Measurements from ENCODE around the gene STXBP1. TPM values are rescaled to one million over a fixed set of nuclear protein-coding genes. Genes with fewer than 3 reads are reported as not detected.
A peak's percentile ranks its signal among the peaks of the same experiment; 100 is the strongest.

The STXBP1 gene
- total and polyA plus RNA-seq, 9 of the 15 experiments (the other 6 are each of a cell fraction or from before 2014, with no cell fraction given), result 4.6 to 35.1 (median 9.7) TPM

DNA sequence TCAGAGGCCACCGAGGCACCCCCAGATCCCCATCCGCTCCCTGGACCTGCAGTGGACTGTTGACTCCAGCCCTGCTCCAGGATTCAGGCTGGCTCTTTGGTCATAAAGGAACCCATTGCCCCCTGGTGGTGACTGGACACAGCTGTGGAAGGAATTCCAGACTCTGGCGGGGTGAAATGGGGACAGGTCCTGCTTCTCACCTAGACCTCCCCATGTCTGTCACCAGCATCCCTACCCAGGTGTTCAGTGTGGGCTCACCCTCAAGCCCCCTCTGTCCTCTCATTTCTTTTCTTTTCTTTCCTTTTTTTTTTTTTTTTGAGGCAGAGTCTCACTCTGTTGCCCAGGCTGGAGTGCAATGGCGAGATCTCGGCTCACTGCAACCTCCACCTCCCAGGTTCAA is 25.5 kb upstream of the STXBP1 start (continued):
- TF ChIP-seq, protein P1, sequence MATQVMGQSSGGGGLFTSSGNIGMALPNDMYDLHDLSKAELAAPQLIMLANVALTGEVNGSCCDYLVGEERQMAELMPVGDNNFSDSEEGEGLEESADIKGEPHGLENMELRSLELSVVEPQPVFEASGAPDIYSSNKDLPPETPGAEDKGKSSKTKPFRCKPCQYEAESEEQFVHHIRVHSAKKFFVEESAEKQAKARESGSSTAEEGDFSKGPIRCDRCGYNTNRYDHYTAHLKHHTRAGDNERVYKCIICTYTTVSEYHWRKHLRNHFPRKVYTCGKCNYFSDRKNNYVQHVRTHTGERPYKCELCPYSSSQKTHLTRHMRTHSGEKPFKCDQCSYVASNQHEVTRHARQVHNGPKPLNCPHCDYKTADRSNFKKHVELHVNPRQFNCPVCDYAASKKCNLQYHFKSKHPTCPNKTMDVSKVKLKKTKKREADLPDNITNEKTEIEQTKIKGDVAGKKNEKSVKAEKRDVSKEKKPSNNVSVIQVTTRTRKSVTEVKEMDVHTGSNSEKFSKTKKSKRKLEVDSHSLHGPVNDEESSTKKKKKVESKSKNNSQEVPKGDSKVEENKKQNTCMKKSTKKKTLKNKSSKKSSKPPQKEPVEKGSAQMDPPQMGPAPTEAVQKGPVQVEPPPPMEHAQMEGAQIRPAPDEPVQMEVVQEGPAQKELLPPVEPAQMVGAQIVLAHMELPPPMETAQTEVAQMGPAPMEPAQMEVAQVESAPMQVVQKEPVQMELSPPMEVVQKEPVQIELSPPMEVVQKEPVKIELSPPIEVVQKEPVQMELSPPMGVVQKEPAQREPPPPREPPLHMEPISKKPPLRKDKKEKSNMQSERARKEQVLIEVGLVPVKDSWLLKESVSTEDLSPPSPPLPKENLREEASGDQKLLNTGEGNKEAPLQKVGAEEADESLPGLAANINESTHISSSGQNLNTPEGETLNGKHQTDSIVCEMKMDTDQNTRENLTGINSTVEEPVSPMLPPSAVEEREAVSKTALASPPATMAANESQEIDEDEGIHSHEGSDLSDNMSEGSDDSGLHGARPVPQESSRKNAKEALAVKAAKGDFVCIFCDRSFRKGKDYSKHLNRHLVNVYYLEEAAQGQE (IDR thresholded peaks at IDR 0.05; ENCODE audit: borderline replicate concordance), result peak; percentile 93
- TF ChIP-seq, protein P1 (CRISPR knock-in tag; IDR thresholded peaks at IDR 0.05; ENCODE audit: low read depth), result no peak
- TF ChIP-seq, protein P2, sequence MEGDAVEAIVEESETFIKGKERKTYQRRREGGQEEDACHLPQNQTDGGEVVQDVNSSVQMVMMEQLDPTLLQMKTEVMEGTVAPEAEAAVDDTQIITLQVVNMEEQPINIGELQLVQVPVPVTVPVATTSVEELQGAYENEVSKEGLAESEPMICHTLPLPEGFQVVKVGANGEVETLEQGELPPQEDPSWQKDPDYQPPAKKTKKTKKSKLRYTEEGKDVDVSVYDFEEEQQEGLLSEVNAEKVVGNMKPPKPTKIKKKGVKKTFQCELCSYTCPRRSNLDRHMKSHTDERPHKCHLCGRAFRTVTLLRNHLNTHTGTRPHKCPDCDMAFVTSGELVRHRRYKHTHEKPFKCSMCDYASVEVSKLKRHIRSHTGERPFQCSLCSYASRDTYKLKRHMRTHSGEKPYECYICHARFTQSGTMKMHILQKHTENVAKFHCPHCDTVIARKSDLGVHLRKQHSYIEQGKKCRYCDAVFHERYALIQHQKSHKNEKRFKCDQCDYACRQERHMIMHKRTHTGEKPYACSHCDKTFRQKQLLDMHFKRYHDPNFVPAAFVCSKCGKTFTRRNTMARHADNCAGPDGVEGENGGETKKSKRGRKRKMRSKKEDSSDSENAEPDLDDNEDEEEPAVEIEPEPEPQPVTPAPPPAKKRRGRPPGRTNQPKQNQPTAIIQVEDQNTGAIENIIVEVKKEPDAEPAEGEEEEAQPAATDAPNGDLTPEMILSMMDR (IDR thresholded peaks at IDR 0.05 in 2 of 3, conservative IDR thresholded peaks at IDR 0.05 in 1 of 3; ENCODE audit: insufficient read depth in 2 of 3, low read depth in 1 of 3, low read length in 3 of 3), result peak; percentile 90 to 97 (median 92)
- TF ChIP-seq ZNF76 (CRISPR knock-in tag; IDR thresholded peaks at IDR 0.05; ENCODE audit: borderline replicate concordance) (no peak), MYC (IDR thresholded peaks at IDR 0.05; ENCODE audit: low read depth, low read length) (no peak), MYC (CRISPR knock-in tag; IDR thresholded peaks at IDR 0.05; ENCODE audit: borderline replicate concordance, low read depth) (no peak), RCOR1 (IDR thresholded peaks at IDR 0.05; ENCODE audit: borderline replicate concordance in 1 of 2, low read depth in 2 of 2, low read length in 2 of 2) (peak in 1 of 2 experiments; percentile 55; a peak in 1 of 4 replicates), FOXA1 (IDR thresholded peaks at IDR 0.05; ENCODE audit: borderline replicate concordance) (no peak), ZNF263 (CRISPR knock-in tag; IDR thresholded peaks at IDR 0.05; ENCODE audit: borderline replicate concordance) (peak; percentile 41; the same call in 1 of the 2 replicates), CHD1 (IDR thresholded peaks at IDR 0.05; ENCODE audit: low read length) (no peak), KLF16 (IDR thresholded peaks at IDR 0.05) (0 out of 2 replicates have a peak, but pooled peaks have one; percentile 18), ZNF780A (CRISPR knock-in tag; IDR thresholded peaks at IDR 0.05) (no peak), MAZ (CRISPR knock-in tag; conservative IDR thresholded peaks at IDR 0.05 in 1 of 2, IDR thresholded peaks at IDR 0.05 in 1 of 2) (0 out of 4 replicates have a peak, but pooled peaks of 1 of the 2 experiments have one; percentile 40), TEAD2 (tag; IDR thresholded peaks at IDR 0.05) (peak; percentile 75; the same call in 1 of the 2 replicates)
- TF ChIP-seq, protein P3, sequence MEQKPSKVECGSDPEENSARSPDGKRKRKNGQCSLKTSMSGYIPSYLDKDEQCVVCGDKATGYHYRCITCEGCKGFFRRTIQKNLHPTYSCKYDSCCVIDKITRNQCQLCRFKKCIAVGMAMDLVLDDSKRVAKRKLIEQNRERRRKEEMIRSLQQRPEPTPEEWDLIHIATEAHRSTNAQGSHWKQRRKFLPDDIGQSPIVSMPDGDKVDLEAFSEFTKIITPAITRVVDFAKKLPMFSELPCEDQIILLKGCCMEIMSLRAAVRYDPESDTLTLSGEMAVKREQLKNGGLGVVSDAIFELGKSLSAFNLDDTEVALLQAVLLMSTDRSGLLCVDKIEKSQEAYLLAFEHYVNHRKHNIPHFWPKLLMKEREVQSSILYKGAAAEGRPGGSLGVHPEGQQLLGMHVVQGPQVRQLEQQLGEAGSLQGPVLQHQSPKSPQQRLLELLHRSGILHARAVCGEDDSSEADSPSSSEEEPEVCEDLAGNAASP (IDR thresholded peaks at IDR 0.05), result peak; percentile 87

Measured in K562 (cell line).